ENCODE results near the gene FASTK.
"Not testable (repeated sequence)": the region's sequence is repeated elsewhere in the genome, so short reads cannot be mapped to it uniquely, and the experiment has no call there.

The FASTK gene

DNA sequence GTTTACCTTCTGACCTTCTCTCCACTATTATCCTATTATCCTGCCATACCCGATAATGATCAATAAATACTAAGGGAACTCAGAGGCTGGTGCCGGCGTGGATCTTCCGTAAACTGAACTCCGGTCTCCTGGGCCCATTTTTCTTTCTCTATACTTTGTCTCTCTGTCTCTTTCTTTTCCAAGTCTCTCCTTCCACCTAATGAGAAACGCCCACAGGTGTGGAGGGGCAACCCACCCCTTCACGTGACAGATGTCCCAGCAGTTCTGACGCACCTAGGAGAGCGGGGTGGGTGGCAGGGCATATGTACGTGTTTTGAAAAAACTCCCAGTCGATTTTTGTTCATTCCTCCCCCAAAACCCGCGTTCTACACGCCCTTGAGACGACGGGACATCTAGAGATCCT is 52.9 kb downstream of the FASTK start:
- not testable (repeated sequence) for DNase-seq

DNA sequence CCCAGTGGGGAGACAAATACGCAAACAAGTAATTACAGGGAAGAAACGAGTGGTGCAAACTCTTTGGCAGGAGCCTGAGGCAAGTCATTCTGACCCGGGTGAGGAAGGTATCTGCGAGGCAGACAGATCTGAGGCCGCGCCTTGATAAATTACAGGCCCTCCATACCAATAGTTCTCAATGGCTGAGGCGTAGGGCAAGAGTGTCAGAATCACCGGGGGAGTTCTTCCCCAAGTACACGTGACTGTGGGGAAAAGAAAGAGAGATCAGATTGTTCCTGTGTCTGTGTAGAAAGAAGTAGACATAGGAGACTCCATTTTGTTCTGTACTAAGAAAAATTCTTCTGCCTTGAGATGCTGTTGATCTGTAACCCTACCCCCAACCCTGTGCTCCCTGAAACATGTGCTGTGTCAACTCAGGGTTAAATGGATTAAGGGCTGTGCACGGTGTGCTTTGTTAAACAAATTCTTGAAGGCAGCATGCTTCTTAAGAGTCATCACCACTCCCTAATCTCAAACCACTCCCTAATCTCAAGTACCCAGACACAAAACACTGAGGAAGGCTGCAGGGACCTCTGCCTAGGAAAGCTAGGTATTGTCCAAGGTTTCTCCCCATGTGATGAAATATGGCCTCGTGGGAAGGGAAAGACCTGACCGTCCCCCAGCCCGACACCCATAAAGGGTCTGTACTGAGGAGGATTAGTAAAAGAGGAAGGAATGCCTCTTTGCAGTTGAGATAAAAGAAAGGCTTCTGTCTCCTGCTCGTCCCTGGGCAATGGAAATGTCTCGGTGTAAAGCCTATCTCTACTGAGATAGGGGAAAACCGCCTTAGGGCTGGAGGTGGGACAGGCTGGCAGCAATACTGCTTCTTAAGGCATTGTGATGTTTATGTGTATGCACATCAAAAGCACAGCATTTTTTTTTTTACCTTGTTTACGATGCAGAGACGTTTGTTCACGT is 53.6 kb downstream of the FASTK start:
- DNase-seq = not testable (repeated sequence)
